ENCODE measurements around the gene AFG3L2.

DNA sequence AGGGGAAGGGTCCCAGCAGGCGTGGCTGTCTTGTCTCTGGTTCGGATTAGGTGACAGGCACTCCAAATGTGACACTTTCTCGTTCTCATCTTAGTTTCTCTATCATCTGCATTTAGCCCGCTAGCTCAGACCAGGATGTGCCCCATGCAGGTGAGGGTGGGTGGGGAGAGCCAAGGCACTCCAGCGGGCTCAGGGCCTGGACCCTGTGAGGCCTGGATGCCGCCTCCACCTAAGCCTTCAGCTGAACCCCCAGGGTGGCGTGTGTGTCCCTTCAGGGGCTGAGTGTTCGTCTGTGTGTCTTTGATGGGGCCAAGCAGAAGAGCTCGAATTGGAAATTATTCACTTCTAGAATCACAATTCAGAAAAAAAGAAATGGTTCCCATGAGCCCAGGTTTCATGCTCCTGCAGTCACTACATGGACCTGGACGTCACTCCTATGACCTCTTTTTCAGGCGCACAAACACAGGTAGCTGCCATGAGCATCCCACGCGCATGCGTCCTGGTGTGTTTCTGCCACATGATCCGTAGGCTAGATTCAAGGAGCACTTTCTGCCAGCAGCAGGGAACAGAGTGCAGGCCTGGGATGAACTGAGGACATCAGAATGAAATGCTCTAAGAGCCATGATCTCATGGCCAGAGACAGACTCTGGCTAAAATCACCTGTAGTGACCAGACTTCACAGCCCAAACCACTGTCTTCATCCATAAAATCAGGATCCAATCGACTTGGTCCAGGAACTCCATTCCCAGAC lies 97.1 kb downstream of the AFG3L2 start:
- TF ChIP-seq, protein P1, sequence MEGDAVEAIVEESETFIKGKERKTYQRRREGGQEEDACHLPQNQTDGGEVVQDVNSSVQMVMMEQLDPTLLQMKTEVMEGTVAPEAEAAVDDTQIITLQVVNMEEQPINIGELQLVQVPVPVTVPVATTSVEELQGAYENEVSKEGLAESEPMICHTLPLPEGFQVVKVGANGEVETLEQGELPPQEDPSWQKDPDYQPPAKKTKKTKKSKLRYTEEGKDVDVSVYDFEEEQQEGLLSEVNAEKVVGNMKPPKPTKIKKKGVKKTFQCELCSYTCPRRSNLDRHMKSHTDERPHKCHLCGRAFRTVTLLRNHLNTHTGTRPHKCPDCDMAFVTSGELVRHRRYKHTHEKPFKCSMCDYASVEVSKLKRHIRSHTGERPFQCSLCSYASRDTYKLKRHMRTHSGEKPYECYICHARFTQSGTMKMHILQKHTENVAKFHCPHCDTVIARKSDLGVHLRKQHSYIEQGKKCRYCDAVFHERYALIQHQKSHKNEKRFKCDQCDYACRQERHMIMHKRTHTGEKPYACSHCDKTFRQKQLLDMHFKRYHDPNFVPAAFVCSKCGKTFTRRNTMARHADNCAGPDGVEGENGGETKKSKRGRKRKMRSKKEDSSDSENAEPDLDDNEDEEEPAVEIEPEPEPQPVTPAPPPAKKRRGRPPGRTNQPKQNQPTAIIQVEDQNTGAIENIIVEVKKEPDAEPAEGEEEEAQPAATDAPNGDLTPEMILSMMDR (IDR thresholded peaks at IDR 0.05) = no peak
- TF ChIP-seq POLR2A (IDR thresholded peaks at IDR 0.05) = no peak
